SHP77 (cell line): ENCODE results near the gene DPY19L2.
"Not testable (repeated sequence)": the region's sequence is repeated elsewhere in the genome, so short reads cannot be mapped to it uniquely, and the experiment has no call there.

Experiments
- DNase-seq, 2 experiments: peaks; one replicate each; lab custom pipeline; 2025; lab: John Stamatoyannopoulos, UW

DPY19L2 gene

DNA sequence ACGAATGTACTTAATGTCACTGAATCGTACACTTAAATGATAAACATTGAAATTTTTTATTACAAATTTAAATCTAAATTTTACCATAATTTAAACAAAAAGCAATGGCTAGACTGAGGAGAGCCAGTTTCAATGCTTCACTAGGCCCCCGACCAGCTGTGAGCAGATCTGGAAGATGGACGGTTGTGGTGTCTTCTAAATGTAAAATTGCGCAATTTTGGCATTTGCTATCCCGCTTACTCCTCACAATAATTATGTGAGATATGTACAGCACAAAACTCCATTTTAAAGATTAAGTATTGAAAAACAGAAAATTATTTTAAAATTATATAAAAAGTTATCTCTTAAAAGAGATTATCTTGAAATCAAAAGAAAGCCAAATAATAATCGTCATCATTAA, 5.3 kb downstream of the DPY19L2 start:
- DNase-seq, result not testable (repeated sequence)

GRCh38 chr12:63658501-63658900, 9.8 kb downstream of the DPY19L2 start:
- not testable (repeated sequence) for DNase-seq

DNA sequence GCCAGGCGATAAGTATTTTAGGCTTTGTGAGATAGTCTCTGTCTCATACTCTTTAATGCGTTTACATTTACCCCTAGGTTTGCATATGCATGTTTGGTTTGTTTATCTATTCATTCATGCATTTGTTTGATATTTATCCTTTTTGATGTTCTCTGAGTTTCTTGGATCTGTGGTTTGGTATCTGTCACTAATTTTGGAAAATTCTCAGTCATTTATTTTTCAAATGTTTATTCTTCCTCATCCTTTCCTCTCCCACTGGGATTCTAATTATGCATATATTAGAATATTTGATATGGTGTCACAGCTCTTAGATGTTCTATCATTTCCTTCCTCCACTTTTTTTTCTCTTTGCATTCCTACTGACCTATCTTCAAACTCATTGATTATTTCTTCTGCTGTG, 11.9 kb downstream of the DPY19L2 start:
- DNase-seq, result not testable (repeated sequence)

GRCh38 chr12:63655543-63656257, 12.6 kb downstream of the DPY19L2 start:
- DNase-seq, result not testable (repeated sequence)

- DNase-seq, result not testable (repeated sequence)
These were observed 13.8 kb downstream of the DPY19L2 start for GRCh38 chr12:63654481-63654880.

DNA sequence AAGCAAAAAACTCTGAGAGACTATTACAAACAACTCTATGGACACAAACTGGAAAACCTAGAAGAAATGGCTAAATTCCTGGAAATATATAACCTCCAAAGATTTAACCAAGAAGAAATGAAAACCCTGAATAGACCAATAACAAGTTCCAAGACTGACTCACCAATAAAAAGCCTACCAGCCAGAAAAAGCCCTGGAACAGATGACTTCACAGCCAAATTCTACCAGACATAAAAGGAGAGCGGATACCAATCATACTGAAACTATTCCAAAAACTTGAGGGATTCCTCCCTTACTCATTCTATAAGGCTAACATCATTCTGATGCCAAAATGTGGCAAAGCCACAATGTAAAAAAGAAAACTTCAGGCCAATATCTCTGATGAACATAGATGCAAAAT, 18.8 kb downstream of the DPY19L2 start:
- not testable (repeated sequence) for DNase-seq

DNA sequence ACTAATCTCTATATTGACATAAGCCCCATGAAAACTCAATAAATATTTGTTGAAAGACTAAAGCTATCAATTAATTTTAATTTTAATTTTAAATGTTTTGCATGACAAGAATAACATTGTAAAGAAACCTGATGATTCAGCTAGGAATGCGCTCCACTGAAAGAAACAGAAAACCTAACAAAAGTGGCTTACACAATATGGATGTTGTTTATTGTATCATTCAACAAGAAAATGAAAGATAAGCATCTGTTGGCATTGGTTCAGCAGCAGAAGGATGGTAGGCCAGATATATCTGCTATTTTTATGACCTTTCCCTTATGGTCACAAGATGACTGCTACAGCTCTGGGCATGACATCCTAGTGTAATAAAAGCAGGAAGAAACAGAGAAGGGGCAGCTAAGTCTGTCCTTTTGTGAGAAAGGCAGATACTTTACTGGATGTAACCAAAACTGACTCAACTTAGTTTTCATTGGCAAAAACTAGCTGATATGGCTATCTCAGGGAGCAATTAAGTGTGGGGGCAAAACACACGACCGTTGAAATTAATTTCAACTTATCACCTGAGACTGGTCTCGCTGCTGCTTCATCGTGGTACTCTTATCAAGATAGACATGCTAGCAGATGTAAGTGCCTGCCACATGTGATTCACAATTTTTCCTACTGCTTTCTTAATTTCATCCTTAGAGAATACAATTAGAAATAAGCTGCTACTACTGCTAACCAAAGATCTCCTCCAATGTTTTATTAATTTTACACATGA, 24.7 kb downstream of the DPY19L2 start:
- DNase-seq, result not testable (repeated sequence)

- DNase-seq, result not testable (repeated sequence)
These were observed 44.0 kb downstream of the DPY19L2 start for GRCh38 chr12:63624258-63624657.

- not testable (repeated sequence) for DNase-seq
These were observed 52.7 kb downstream of the DPY19L2 start for GRCh38 chr12:63615544-63615943.

GRCh38 chr12:63611285-63611684, 57.0 kb downstream of the DPY19L2 start:
- not testable (repeated sequence) for DNase-seq

DNA sequence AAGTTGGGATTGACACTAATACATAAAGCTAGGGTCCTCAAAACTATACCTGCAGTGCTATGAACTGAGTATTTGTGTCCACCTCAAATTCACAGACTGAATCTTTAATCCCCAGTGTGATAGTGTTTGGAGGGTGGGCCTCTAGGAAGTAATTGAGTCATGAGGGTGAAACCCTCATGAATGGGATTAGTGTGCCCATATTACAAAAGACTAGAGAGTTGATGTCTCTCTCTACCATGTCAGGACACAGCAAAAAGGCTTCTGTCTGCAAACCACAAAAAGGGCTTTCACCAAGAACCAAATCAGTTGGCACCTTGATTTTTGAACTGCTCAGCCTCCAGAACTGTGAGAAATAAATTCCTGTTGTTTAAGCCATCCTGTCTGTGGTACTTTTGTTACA, 59.0 kb downstream of the DPY19L2 start:
- not testable (repeated sequence) for DNase-seq

- DNase-seq, result not testable (repeated sequence)
These were observed 63.3 kb downstream of the DPY19L2 start for GRCh38 chr12:63604985-63605384.

DNA sequence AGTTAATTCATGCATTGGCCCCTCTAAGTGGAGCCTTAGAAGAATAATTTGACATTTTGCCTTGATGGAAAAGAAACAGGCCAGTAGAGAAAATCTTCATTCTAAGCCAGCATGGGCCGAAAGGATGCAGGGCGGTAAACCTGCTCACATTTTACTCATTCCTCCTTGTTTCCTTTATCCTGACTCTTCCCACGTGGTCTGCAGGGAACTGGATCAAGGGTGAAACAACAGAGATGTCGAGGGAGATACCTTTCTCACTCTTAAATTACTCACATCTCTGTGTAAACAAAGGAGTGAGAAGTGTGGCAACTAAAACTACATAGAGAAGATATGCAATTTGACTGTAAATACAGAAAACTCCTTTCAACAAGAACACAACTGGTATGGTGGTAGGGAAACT, 73.5 kb downstream of the DPY19L2 start:
- not testable (repeated sequence) for DNase-seq

DNA sequence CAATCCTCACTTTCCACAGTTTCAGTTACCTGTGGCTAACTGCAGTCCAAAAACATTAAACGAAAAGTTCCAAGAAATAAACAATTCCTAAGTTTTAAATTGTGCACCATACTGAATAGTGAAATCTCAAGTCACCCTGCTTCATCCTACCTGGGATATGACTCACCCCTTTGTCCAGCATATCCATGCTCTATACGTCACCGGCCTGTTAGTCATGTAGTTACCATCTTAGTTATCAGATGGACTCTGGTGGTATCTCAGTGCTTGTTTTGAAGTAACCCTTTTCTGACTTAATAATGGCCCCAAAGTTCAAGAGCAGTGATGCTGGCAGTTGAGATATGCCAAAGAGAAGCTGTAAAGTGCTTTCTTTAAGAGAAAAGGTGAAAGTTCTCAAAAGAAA, 83.9 kb downstream of the DPY19L2 start:
- not testable (repeated sequence) for DNase-seq

DNA sequence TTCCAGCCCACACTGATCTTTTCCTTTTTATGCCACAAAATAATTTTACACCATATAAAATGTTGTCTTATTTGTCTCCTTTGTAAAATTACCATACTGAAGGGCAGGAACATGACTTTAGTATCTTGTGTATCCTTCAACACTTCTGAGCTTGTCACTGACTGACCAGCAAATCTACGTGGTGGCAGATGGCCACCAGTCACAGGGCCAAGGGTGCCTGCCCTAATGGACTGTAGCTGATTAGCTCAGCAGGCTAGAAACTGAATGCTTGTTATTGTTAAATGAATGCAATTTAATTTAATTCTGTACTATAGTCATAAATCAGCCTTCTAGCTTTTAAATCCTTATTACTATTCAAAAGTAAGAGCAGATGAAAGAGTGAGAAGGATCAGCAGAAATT, 85.0 kb downstream of the DPY19L2 start:
- DNase-seq, result not testable (repeated sequence)

DNA sequence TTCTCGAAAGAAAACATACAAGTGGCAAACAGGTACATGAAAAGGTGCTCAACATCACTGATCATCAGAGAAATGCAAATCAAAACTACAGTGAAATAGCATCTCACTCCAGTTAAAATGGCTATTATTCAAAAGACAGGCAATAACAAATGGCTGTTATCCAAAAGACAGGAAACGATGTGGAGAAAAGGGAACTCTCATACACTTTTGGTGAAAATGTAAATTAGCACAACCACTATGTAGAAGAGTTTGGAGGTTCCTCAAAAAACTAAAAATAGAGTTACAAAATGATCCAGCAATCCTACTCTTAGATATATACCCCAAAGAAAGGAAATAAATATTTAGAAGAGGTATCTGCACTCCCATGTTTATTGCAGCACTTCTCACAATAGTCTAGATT, 90.7 kb downstream of the DPY19L2 start:
- not testable (repeated sequence) for DNase-seq

- not testable (repeated sequence) for DNase-seq
These were observed 96.3 kb downstream of the DPY19L2 start for GRCh38 chr12:63572038-63572437.

GRCh38 chr12:63558445-63558844, 109.8 kb downstream of the DPY19L2 start:
- DNase-seq, result not testable (repeated sequence)

DNA sequence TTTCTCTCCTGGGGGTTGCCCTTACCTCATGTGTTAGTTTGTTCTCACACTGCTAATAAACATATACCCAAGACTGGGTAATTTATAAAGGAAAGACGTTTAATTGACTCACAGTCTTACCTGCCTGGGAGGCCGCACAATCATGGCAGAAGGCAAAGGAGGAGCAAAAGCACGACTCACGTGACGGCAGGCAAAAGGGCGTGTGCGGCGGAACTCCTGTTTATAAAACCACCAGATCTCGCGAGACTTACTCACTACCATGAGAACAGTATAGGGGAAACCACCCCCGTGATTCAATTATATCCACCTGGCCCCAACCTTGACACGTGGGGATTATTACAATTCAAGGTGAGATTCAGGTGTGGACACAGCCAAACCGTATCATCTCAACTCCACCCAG, 116.9 kb downstream of the DPY19L2 start:
- DNase-seq, result not testable (repeated sequence)

GRCh38 chr12:63549034-63549433, 119.3 kb downstream of the DPY19L2 start:
- DNase-seq, result not testable (repeated sequence)

- not testable (repeated sequence) for DNase-seq
These were observed 122.9 kb downstream of the DPY19L2 start for GRCh38 chr12:63545298-63545916.

DNA sequence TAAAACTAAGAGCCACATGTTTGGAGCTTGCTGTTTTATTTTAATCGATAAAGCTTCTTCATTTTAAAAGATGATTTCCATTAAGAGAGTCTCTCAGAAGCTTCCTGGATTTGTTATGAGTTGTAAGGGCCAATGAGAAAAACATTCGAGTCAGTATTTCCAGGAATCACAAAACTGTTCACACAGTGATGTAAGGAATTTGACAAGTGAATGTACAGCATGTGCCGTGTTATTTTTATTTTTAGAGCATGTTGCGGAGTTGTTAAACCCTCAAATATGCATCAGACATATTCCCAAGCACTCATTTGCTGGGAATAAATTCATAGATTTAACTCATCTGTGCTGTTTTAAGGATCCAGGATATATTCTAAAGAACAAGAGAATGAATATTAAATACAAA, 129.6 kb downstream of the DPY19L2 start:
- not testable (repeated sequence) for DNase-seq

DNA sequence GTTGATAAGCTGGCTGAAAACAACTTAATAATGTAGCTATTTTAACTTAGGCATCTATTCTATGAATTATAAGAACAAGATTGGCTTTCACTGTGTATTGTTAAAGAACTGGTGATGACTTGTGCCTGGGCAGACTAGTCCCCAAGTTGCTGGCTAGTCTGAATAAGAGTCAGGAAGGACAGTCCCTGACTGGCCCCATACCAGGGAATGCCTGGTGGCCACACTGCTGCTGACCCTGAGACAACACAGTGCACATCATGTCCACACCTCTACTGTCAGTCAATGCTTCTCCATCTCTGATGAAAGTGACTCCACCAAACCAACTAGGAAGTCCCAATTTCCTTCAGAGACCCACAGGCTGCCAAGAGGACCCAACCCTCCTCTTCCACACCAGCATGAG, 130.5 kb downstream of the DPY19L2 start:
- not testable (repeated sequence) for DNase-seq
